Type B pancreatic cell (in vitro differentiated cells): ENCODE measurements around the gene DDX41. TPM values are rescaled to one million over a fixed set of nuclear protein-coding genes. Genes with fewer than 3 reads are reported as not detected.
"Not testable (repeated sequence)": the region's sequence is repeated elsewhere in the genome, so short reads cannot be mapped to it uniquely, and the experiment has no call there.

ENCODE experiments used
- DNase-seq: peaks from one replicate; pipeline ENCODE4 v3.0.0; 2021; ENCODE audit warnings: mixed read lengths; ENCODE audit not compliant: unreplicated experiment; ENCODE audit errors: extremely low spot score
- H3K27ac Mint-ChIP-seq: 2 replicates; pipeline ENCODE4 v1.8.0; 2021; ENCODE audit warnings: mild to moderate bottlenecking, mixed read lengths
- H3K27me3 Mint-ChIP-seq: 2 replicates; pipeline ENCODE4 v1.8.0; 2021; ENCODE audit warnings: mixed read lengths
- H3K36me3 Mint-ChIP-seq: 2 replicates; pipeline ENCODE4 v1.8.0; 2021; ENCODE audit warnings: mixed read lengths
- H3K4me1 Mint-ChIP-seq: one replicate; pipeline ENCODE4 v1.8.0; 2021; ENCODE audit warnings: mixed read lengths; ENCODE audit not compliant: unreplicated experiment
- H3K4me3 Mint-ChIP-seq: 2 replicates; pipeline ENCODE4 v1.8.0; 2021; ENCODE audit warnings: mild to moderate bottlenecking, mixed read lengths
- H3K9me3 Mint-ChIP-seq: 2 replicates; pipeline ENCODE4 v1.8.0; 2021; ENCODE audit warnings: mixed read lengths
- long read RNA-seq: library from polyadenylated mRNA; unstranded; transcript quantifications from one replicate; pipeline ENCODE4 v2.0.0, GENCODE V29; 2020
- total RNA-seq: library from RNA; stranded (reverse); gene quantifications from 2 replicates; pipeline ENCODE4 v1.2.1, GENCODE V29; 2021; ENCODE audit warnings: low replicate concordance
- TF ChIP-seq, protein P1 (sequence below): fragments of 200-600 bp; sonication (generic); conservative IDR thresholded peaks from 2 replicates; pipeline ENCODE4 v1.5.0; 2021; ENCODE audit warnings: antibody characterized with exemption, mild to moderate bottlenecking

Gene DDX41
- 99.7 and 104 TPM in 2 replicates for total RNA-seq
- long read RNA-seq, transcript DDX41-201 (16 exons, 2,137 nt), result minor isoform, 13 of 138 reads
- long read RNA-seq, transcript DDX41-208 (17 exons, 2,607 nt), result major isoform, 98 of 138 reads
- long read RNA-seq, partial matches to known transcripts, result 12 of 138 reads
- long read RNA-seq, other reads (novel, unspliced or antisense), result 11 of 138 reads

DNA sequence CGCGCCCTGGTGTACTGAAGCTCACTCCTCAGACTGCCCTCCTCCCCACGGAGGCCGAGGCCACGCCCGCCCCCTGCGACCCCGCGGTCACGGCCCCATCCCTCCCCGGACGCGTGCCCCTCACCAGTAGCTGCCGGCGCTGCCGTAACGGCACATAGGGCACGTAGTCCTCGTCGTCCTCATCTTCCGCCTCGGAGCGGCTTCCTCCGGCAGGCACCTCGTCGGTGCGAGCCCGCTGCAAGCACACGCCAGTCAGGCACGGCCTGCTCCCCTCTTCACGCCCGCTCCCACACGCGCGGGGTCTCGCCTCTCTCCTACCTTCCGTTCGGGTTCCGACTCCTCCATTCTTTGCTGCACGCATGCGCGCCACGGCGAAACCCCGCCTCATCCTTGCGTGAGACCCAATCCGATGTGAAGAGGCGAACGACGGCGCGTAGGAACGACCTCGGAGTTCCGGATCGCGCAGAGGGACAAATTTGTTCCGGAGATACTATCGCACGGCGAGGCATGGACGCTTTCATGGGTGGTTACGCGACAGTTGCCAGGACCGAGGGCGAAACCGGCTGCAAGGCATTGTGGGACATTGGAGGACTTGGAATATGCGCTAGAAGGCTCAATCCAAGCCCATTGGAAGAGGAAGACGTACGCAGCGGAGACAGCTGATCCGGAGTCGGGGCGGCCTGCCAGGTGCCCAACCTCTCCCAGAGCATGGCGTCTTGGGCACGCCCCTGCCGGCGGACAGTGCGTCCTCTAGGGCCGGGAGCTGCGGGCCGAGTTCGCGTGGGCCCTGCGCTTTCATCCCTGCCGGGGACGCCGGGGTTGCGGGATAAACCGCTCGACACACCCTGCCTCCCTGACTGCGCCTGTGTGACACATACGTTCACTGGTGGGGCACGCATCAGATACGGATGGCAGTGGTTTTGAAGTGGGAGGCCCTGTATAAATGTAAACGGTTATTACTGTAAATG, at the start of gene DDX41:
DDX41 (minus strand) TSS at position 361 of the 968 bp plus-strand sequence; CDS start at position 345, 16 bp downstream.
- Mint-ChIP-seq H3K27ac (peak within 1 kb of the TSS; percentile 90), H3K9me3 (no peaks in the 10 kb centered on the region), H3K4me3 (peak within 1 kb of the TSS; percentile 96), H3K27me3 (no peaks in the 10 kb centered on the region), H3K4me1 (peaks cover 13% of the 10 kb centered on the region), H3K36me3 (peaks cover 13% of the 10 kb centered on the region)
- DNase-seq, result peak; percentile 97
- TF ChIP-seq, protein P1, sequence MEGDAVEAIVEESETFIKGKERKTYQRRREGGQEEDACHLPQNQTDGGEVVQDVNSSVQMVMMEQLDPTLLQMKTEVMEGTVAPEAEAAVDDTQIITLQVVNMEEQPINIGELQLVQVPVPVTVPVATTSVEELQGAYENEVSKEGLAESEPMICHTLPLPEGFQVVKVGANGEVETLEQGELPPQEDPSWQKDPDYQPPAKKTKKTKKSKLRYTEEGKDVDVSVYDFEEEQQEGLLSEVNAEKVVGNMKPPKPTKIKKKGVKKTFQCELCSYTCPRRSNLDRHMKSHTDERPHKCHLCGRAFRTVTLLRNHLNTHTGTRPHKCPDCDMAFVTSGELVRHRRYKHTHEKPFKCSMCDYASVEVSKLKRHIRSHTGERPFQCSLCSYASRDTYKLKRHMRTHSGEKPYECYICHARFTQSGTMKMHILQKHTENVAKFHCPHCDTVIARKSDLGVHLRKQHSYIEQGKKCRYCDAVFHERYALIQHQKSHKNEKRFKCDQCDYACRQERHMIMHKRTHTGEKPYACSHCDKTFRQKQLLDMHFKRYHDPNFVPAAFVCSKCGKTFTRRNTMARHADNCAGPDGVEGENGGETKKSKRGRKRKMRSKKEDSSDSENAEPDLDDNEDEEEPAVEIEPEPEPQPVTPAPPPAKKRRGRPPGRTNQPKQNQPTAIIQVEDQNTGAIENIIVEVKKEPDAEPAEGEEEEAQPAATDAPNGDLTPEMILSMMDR, result no peak

DNA sequence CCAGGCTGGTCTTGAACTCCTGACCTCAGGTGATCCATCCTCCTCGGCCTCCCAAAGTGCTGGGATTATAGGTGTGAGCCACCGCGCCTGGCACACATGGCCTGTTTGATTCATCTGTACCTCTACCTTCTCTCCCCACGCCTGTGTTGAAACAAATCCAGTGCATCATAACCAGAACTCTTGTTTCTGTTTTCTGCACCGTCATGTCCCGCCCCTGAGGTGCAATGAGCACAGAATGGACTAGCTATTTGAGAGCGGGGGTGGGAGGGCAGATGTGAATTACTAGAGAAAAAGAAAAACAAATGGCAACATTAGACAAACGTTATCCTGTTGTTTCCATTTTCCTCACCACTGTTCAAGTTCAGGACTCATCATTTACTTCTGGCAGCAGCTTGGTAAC, 48.3 kb upstream of the DDX41 start:
- Mint-ChIP-seq H3K4me3 (no peak overlapping the region), H3K9me3 (no peaks in the 10 kb centered on the region), H3K36me3 (no peaks in the 10 kb centered on the region), H3K4me1 (peaks cover 4% of the 10 kb centered on the region), H3K27ac (no peak overlapping the region), H3K27me3 (peaks cover 10% of the 10 kb centered on the region)
- TF ChIP-seq, protein P1, result no peak
- no peak for DNase-seq

DNA sequence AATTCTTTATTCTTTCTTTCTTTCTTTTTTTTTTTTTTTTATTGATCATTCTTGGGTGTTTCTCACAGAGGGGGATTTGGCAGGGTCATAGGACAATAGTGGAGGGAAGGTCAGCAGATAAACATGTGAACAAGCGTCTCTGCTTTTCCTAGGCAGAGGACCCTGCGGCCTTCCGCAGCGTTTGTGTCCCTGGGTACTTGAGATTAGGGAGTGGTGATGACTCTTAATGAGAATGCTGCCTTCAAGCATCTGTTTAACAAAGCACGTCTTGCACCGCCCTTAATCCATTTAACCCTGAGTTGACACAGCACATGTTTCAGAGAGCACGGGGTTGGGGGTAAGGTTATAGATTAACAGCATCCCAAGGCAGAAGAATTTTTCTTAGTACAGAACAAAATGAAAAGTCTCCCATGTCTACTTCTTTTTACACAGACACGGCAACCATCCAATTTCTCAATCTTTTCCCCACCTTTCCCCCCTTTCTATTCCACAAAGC, 42.7 kb upstream of the DDX41 start:
- H3K4me3 Mint-ChIP-seq, H3K9me3 Mint-ChIP-seq, DNase-seq, H3K36me3 Mint-ChIP-seq, H3K27ac Mint-ChIP-seq, H3K27me3 Mint-ChIP-seq: not testable (repeated sequence)
- peaks cover 11% of the 10 kb centered on the region for H3K4me1 Mint-ChIP-seq

DNA sequence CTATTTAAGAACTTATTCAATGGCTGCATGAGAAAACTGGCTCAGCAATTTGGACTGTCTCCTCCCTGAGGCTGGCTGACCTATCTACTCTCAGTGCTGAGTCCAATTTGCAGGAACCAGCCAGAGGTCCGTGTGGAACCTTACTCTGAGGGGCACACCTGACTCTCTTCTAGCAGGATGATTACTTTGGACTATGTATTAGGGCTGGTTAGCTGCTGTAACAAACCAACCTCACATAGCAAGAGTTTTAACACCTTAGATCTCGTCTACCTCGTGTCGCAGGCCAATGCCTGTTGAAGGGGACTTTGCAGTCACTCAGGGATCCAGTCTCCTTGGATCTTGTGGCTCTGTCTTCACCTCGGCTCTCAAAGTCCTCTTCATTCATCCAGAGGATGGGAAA, 41.0 kb upstream of the DDX41 start:
- TF ChIP-seq, protein P1, result no peak
- DNase-seq, result no peak
- H3K36me3 Mint-ChIP-seq, result no peaks in the 10 kb centered on the region
- H3K27ac Mint-ChIP-seq, result no peak overlapping the region
- H3K27me3 Mint-ChIP-seq, result no peaks in the 10 kb centered on the region
- H3K4me3 Mint-ChIP-seq, result no peak overlapping the region
- H3K9me3 Mint-ChIP-seq, result no peaks in the 10 kb centered on the region
- H3K4me1 Mint-ChIP-seq, result peaks cover 17% of the 10 kb centered on the region

DNA sequence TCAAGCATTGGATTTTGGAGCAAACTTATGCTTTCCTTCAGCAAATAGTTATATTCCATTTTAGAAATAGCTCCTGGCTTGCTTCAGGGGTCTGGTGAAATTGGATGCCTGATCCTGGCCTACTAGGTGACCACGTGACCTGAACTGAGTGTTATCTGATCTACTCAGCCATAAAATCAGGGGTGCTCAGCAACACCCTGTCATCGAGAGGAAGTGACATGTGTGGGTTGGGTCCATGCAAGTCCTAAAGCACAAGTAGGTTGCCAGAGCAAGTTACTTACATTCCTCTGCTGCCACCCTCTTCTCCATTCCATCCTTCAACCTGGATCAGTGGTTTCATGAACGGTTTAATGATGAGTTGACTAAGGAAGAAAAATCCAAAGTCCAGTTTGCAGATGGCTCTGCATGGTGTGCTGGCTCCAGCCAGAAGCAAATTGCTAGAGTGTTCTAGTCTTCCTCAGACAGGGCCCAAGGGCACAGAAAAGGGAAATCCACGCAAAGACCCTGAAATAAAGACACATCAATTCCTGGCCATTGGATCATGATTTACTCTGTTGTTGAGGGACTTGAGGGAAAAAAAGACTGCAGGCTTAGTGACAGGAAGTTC, 40.4 kb upstream of the DDX41 start:
- H3K36me3 Mint-ChIP-seq, result peaks cover 2% of the 10 kb centered on the region
- no peaks in the 10 kb centered on the region for H3K9me3 Mint-ChIP-seq
- DNase-seq, result no peak
- H3K4me1 Mint-ChIP-seq, result peaks cover 23% of the 10 kb centered on the region
- no peaks in the 10 kb centered on the region for H3K27me3 Mint-ChIP-seq
- TF ChIP-seq, protein P1, result no peak
- H3K4me3 Mint-ChIP-seq, result no peak overlapping the region
- H3K27ac Mint-ChIP-seq, result no peak overlapping the region
